IMR-90 (cell line): ENCODE results near the gene NAV2. TPM values are rescaled to one million over a fixed set of nuclear protein-coding genes. Genes with fewer than 3 reads are reported as not detected.

Experiments used
- ATAC-seq: fragments of 200-7000 bp; cut with Tn5 transposase; 2 replicates; pipeline ENCODE4 v1.9.1; 2020; ENCODE audit warnings: low read depth, mild to moderate bottlenecking, moderate library complexity
- BruUV-seq: library from RNA; stranded (reverse); fragments of 400-500 nt; replicated peaks from 2 replicates; lab custom pipeline; 2021; lab: Mats Ljungman, UMichigan
- CTCF ChIA-PET: fragments of 300-600 bp; formaldehyde crosslinking; extraction: SDS; loops from one replicate; lab custom pipeline; 2021; ENCODE audit warnings: antibody characterized with exemption; lab: Yijun Ruan, JAX
- POLR2A ChIA-PET: fragments of 300-600 bp; sonication (Branson Sonifier 250); formaldehyde crosslinking; loops from one replicate; lab custom pipeline; 2022; ENCODE audit warnings: antibody characterized with exemption; ENCODE audit not compliant: unreplicated experiment; lab: Charles Lee
- DNase-seq: peaks from one replicate; pipeline ENCODE4 v3.0.0; 2013
- H2AFZ ChIP-seq: replicated peaks from 2 replicates; pipeline ENCODE3; 2013; ENCODE audit warnings: low read length, mild to moderate bottlenecking; ENCODE audit not compliant: poor library complexity
- H2AK5ac ChIP-seq: 2 replicates; pipeline ENCODE4 v1.6.1; 2013; ENCODE audit warnings: low read depth, low read length, inconsistent platforms
- H2AK9ac ChIP-seq: replicated peaks from 2 replicates; pipeline ENCODE3; 2013; ENCODE audit warnings: mild to moderate bottlenecking, low read depth, low read length, moderate library complexity; ENCODE audit not compliant: poor library complexity
- H2BK120ac ChIP-seq: 2 replicates; pipeline ENCODE4 v1.6.1; 2013; ENCODE audit warnings: low read depth, low read length, inconsistent platforms
- H2BK15ac ChIP-seq: 3 replicates; pipeline ENCODE4 v1.6.1; 2013; ENCODE audit warnings: low read depth, low read length, inconsistent platforms
- H2BK20ac ChIP-seq: 2 replicates; pipeline ENCODE4 v1.6.1; 2013; ENCODE audit warnings: low read depth, mild to moderate bottlenecking, inconsistent platforms, low read length, moderate library complexity
- H2BK5ac ChIP-seq: 2 replicates; pipeline ENCODE4 v1.6.1; 2013; ENCODE audit warnings: mild to moderate bottlenecking, low read depth, low read length, inconsistent platforms; ENCODE audit not compliant: poor library complexity, severe bottlenecking
- H3K14ac ChIP-seq: replicated peaks from 2 replicates; pipeline ENCODE4 v1.6.1; 2013; ENCODE audit warnings: low read depth, low read length, inconsistent platforms
- H3K18ac ChIP-seq: 2 replicates; pipeline ENCODE4 v1.6.1; 2013; ENCODE audit warnings: low read depth, low read length, control low read depth
- H3K23ac ChIP-seq: 2 replicates; pipeline ENCODE4 v1.6.1; 2013; ENCODE audit warnings: low read depth, low read length, inconsistent platforms
- H3K27ac ChIP-seq: 2 replicates; pipeline ENCODE4 v1.5.1; 2013; ENCODE audit warnings: mild to moderate bottlenecking, control low read depth, low read length; ENCODE audit not compliant: insufficient read depth
- H3K27me3 ChIP-seq: 2 replicates; pipeline ENCODE4 v1.6.1; 2013; ENCODE audit warnings: low read length; ENCODE audit not compliant: control insufficient read depth, insufficient read depth
- H3K36me3 ChIP-seq: 2 replicates; pipeline ENCODE4 v1.6.1; 2013; ENCODE audit warnings: low read length, mixed read lengths; ENCODE audit not compliant: control insufficient read depth, insufficient read depth
- H3K4ac ChIP-seq: 2 replicates; pipeline ENCODE4 v1.6.1; 2013; ENCODE audit warnings: low read depth, low read length, inconsistent platforms
- H3K4me1 ChIP-seq: 2 replicates; pipeline ENCODE4 v1.6.1; 2013; ENCODE audit warnings: low read length, mixed read lengths; ENCODE audit not compliant: control insufficient read depth, insufficient read depth
- H3K4me2 ChIP-seq: 2 replicates; pipeline ENCODE4 v1.6.1; 2013; ENCODE audit warnings: low read depth, mild to moderate bottlenecking, control low read depth, low read length, moderate library complexity
- H3K4me3 ChIP-seq: 2 replicates; pipeline ENCODE4 v1.5.1; 2013; ENCODE audit warnings: low read depth, mild to moderate bottlenecking, control low read depth, low read length, moderate library complexity; ENCODE audit not compliant: insufficient read depth
- H3K56ac ChIP-seq: 2 replicates; pipeline ENCODE4 v1.6.1; 2013; ENCODE audit warnings: low read length, inconsistent platforms; ENCODE audit not compliant: insufficient read depth; ENCODE audit errors: extremely low read depth
- H3K79me1 ChIP-seq, 2 experiments: 2 replicates each; pipeline ENCODE4 v1.6.1; 2013; ENCODE audit warnings: low read length in 2 of 2, inconsistent platforms in 1 of 2, low read depth in 1 of 2
- H3K9ac ChIP-seq: 2 replicates; pipeline ENCODE4 v1.6.1; 2013; ENCODE audit warnings: low read depth, low read length, control low read depth
- H3K9me1 ChIP-seq: 2 replicates; pipeline ENCODE4 v1.6.1; 2013; ENCODE audit warnings: low read length, inconsistent platforms; ENCODE audit not compliant: insufficient read depth
- H3K9me3 ChIP-seq: 2 replicates; pipeline ENCODE4 v1.6.1; 2013; ENCODE audit warnings: low read length; ENCODE audit not compliant: control insufficient read depth, insufficient read depth
- H4K20me1 ChIP-seq: 2 replicates; pipeline ENCODE4 v1.6.1; 2013; ENCODE audit warnings: low read length, inconsistent platforms; ENCODE audit not compliant: insufficient read depth
- H4K5ac ChIP-seq: 2 replicates; pipeline ENCODE4 v1.6.1; 2013; ENCODE audit warnings: mild to moderate bottlenecking, low read depth, low read length, control low read depth
- H4K8ac ChIP-seq, 2 experiments: 2 replicates each; pipeline ENCODE4 v1.6.1; 2013; ENCODE audit warnings: low read depth in 2 of 2, low read length in 2 of 2, control low read depth in 1 of 2, inconsistent platforms in 1 of 2
- H4K91ac ChIP-seq: 2 replicates; pipeline ENCODE4 v1.6.1; 2013; ENCODE audit warnings: low read depth, low read length, inconsistent platforms; ENCODE audit not compliant: insufficient read depth
- BHLHE40 ChIP-seq: fragments of 150-350 bp; IDR thresholded peaks from 2 replicates; pipeline ENCODE4 v1.6.1; 2016; ENCODE audit warnings: mild to moderate bottlenecking, low read depth, low read length
- CHD1 ChIP-seq: IDR thresholded peaks from 2 replicates; pipeline ENCODE4 v1.6.1; 2012; ENCODE audit warnings: low read depth, low read length, improper control_type of control experiment
- MAZ ChIP-seq: IDR thresholded peaks from 2 replicates; pipeline ENCODE4 v1.6.1; 2012; ENCODE audit warnings: low read depth, mild to moderate bottlenecking, low read length, improper control_type of control experiment, moderate library complexity, borderline replicate concordance
- dilution Hi-C: fragments of 300-500 bp; cut with HindIII; formaldehyde crosslinking; loops from one replicate; pipeline ENCODE4 v1.14.3; 2018; ENCODE audit warnings: low sequenced_read_pairs; ENCODE audit not compliant: unreplicated experiment
- in situ Hi-C: fragments of 300-500 bp; cut with MboI; formaldehyde crosslinking; loops from 3 replicates; pipeline ENCODE4 v1.14.3; 2019; ENCODE audit warnings: low sequenced_read_pairs, inconsistent platforms, mixed read lengths
- intact Hi-C: fragments of 100-400 bp; cut with micrococcal nuclease; formaldehyde crosslinking; loops from 2 replicates; pipeline ENCODE4 v1.10.0; 2022
- polyA plus RNA-seq, 3 experiments: library from polyadenylated mRNA; depleted of rRNA; stranded (reverse); fragments of >200 nt; gene quantifications; 2 replicates each; pipeline ENCODE4 v1.2.3, GENCODE V29; 2012; ENCODE audit warnings: low replicate concordance in 1 of 3
- total RNA-seq: library from RNA; depleted of rRNA; stranded (reverse); fragments of >200 nt; gene quantifications from 2 replicates; pipeline ENCODE4 v1.2.3, GENCODE V29; 2012
- TF ChIP-seq, protein P1 (sequence below): fragments of 150-350 bp; IDR thresholded peaks from 2 replicates; pipeline ENCODE4 v1.6.1; 2017; ENCODE audit warnings: mild to moderate bottlenecking, antibody characterized with exemption, low read length, low read depth

Gene NAV2
- total and polyA plus RNA-seq, 2 of the 4 experiments (the other 2 are of a cell fraction): 4.5 to 12.6 TPM

DNA sequence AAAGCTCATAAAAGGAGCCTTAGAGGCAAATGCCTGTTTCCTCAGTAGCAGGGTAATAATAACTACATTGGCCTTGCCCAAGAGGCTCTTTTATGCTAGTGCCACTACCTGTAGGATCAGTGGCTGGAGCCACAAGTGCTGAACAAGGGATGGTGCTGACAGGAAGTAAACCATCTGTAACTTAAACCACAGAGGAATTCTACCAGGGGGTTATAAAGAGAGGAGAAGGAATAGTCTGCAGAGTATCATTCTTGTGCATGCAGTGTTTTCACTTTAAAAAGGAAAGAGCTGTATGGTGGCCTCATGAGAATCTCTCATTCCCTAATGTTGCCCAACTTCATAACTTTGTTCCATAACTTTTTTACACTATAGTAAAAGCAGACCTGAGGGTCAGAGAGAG is 279.5 kb downstream of the NAV2 start:
- CTCF ChIA-PET: no interaction called here
- POLR2A ChIA-PET: interaction anchor here (1.1 kb wide), 1 partner anchor 9 kb away, joined by 3 read pairs; no protein-coding TSS in a partner anchor

More for the DNA sequence above, 279.5 kb downstream of the NAV2 start:
- Histone ChIP-seq H3K27me3 (no peaks in the 10 kb centered on the region), H3K9ac (no peak overlapping the region), H2BK20ac (no peak overlapping the region), H3K27ac (no peak overlapping the region), H4K5ac (no peak overlapping the region), H3K18ac (no peak overlapping the region), H3K36me3 (no peaks in the 10 kb centered on the region; the same call in 1 of the 2 replicates), H2BK5ac (no peak overlapping the region), H3K9me1 (peaks cover 27% of the 10 kb centered on the region), H4K20me1 (peaks cover 11% of the 10 kb centered on the region; the same call in 1 of the 2 replicates), H3K4me2 (no peak overlapping the region), H2BK120ac (no peak overlapping the region), H4K8ac (no peak overlapping the region), H2AK5ac (no peak overlapping the region), H2AK9ac (no peak overlapping the region), H2AFZ (no peak overlapping the region), H4K91ac (no peak overlapping the region), H3K4me3 (no peak overlapping the region), H2BK15ac (no peak overlapping the region), H3K79me1 (peaks cover 17 to 29% of the 10 kb centered on the region in 2 experiments), H3K23ac (no peak overlapping the region), H3K4ac (no peak overlapping the region), H3K4me1 (peaks cover 23% of the 10 kb centered on the region), H3K56ac (no peak overlapping the region), H3K9me3 (no peaks in the 10 kb centered on the region), H3K14ac (no peak overlapping the region)
- ATAC-seq: no peak
- dilution Hi-C loops: no loop called here
- DNase-seq: no peak
- in situ Hi-C loops: no loop called here
- no TSS peak for BruUV-seq
- TF ChIP-seq MAZ (no peak), CHD1 (no peak), BHLHE40 (no peak)
- TF ChIP-seq, protein P1, sequence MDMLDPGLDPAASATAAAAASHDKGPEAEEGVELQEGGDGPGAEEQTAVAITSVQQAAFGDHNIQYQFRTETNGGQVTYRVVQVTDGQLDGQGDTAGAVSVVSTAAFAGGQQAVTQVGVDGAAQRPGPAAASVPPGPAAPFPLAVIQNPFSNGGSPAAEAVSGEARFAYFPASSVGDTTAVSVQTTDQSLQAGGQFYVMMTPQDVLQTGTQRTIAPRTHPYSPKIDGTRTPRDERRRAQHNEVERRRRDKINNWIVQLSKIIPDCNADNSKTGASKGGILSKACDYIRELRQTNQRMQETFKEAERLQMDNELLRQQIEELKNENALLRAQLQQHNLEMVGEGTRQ: no peak
- intact Hi-C loops: no loop called here
